ENCODE data around the gene SEMA3F.

Gene SEMA3F

GRCh38 chr3:50133283-50133615 lies 21.9 kb upstream of the SEMA3F start:
- no peak for DNase-seq

- DNase-seq, result no peak
Observed at GRCh38 chr3:50134367-50134766, 20.8 kb upstream of the SEMA3F start.

GRCh38 chr3:50135964-50136363 lies 19.2 kb upstream of the SEMA3F start:
- DNase-seq, result no peak

- no peak for DNase-seq
Observed at GRCh38 chr3:50136714-50137405, 18.3 kb upstream of the SEMA3F start.

GRCh38 chr3:50137531-50137930 lies 17.6 kb upstream of the SEMA3F start:
- no peak for DNase-seq

GRCh38 chr3:50138266-50139200 lies 16.6 kb upstream of the SEMA3F start:
- DNase-seq, result peak; percentile 24

- no peak for DNase-seq
Observed at GRCh38 chr3:50139308-50139707, 15.8 kb upstream of the SEMA3F start.

GRCh38 chr3:50139718-50140423 lies 15.3 kb upstream of the SEMA3F start:
- DNase-seq, result no peak

- no peak for DNase-seq
Observed at GRCh38 chr3:50140990-50141389, 14.1 kb upstream of the SEMA3F start.

GRCh38 chr3:50146316-50146901 lies 8.7 kb upstream of the SEMA3F start:
- no peak for DNase-seq

GRCh38 chr3:50147016-50147415 lies 8.1 kb upstream of the SEMA3F start:
- no peak for DNase-seq

- DNase-seq, result no peak
Observed at GRCh38 chr3:50147447-50147846, 7.7 kb upstream of the SEMA3F start.

GRCh38 chr3:50147861-50148260 lies 7.3 kb upstream of the SEMA3F start:
- DNase-seq, result no peak

- no peak for DNase-seq
Observed at GRCh38 chr3:50150404-50150750, 4.7 kb upstream of the SEMA3F start.

- DNase-seq, result no peak
Observed at GRCh38 chr3:50150863-50151686, 4.0 kb upstream of the SEMA3F start.

- DNase-seq, result no peak
Observed at GRCh38 chr3:50151728-50152127, 3.4 kb upstream of the SEMA3F start.

- no peak for DNase-seq
Observed at GRCh38 chr3:50153782-50154475, 1.2 kb upstream of the SEMA3F start.

- DNase-seq, result peak; percentile 78
Observed at GRCh38 chr3:50154476-50154839, 666 bp upstream of the SEMA3F start.

GRCh38 chr3:50155491-50155878 lies 361 bp downstream of the SEMA3F start:
- DNase-seq, result no peak

GRCh38 chr3:50155891-50156290 lies 767 bp downstream of the SEMA3F start:
- peak; percentile 35 for DNase-seq

- peak; percentile 28 for DNase-seq
Observed at GRCh38 chr3:50156549-50157493, 1.7 kb downstream of the SEMA3F start.

Measured in DMS53 (cell line).